ENCODE data around the gene CMTM1.
A peak's percentile ranks its signal among the peaks of the same experiment; 100 is the strongest.

The CMTM1 gene

DNA sequence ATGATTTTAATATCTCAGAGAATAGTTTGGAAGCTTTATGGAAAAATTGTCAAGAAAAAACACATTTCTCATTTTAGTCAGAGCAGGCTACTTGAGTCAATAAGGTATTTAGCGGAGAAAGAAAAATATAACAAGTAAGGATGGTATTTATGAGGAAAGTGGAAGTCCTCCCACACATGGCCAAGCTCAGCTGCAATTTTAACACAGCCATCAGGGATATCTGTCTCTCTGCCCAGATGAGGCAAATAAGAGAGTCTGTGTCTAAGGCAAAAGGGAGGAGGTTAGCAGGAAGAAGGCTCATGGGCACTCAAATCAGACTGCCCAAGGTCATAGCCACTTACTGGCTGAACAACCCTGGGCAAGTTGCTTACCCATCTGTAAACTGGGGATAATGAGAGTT, 7.8 kb downstream of the CMTM1 start:
- no peaks in the 10 kb centered on the region for H4K20me1 ChIP-seq (ENCODE audit: insufficient read depth, low read length, poor library complexity, severe bottlenecking)
- no peaks in the 10 kb centered on the region for H3K9me3 ChIP-seq (ENCODE audit: insufficient read depth, low read depth, low read length)
- TF ChIP-seq EZH2phosphoT487 (IDR thresholded peaks at IDR 0.05; ENCODE audit: borderline replicate concordance): no peak
- TF ChIP-seq, protein P1, sequence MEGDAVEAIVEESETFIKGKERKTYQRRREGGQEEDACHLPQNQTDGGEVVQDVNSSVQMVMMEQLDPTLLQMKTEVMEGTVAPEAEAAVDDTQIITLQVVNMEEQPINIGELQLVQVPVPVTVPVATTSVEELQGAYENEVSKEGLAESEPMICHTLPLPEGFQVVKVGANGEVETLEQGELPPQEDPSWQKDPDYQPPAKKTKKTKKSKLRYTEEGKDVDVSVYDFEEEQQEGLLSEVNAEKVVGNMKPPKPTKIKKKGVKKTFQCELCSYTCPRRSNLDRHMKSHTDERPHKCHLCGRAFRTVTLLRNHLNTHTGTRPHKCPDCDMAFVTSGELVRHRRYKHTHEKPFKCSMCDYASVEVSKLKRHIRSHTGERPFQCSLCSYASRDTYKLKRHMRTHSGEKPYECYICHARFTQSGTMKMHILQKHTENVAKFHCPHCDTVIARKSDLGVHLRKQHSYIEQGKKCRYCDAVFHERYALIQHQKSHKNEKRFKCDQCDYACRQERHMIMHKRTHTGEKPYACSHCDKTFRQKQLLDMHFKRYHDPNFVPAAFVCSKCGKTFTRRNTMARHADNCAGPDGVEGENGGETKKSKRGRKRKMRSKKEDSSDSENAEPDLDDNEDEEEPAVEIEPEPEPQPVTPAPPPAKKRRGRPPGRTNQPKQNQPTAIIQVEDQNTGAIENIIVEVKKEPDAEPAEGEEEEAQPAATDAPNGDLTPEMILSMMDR (conservative IDR thresholded peaks at IDR 0.05; ENCODE audit: low read length): no peak
- no peaks in the 10 kb centered on the region for H3K27me3 ChIP-seq (ENCODE audit: insufficient read depth, low read length, poor library complexity, severe bottlenecking)
- H3F3A ChIP-seq (ENCODE audit: low read depth): peaks cover 5% of the 10 kb centered on the region; the same call in 1 of the 2 replicates
- H3K9ac ChIP-seq (ENCODE audit: low read depth, low read length, poor library complexity, severe bottlenecking): no peak overlapping the region
- H3K4me2 ChIP-seq (ENCODE audit: low read depth, low read length, poor library complexity, severe bottlenecking): peak overlapping the region; percentile 33
- no peaks in the 10 kb centered on the region for H3K36me3 ChIP-seq (ENCODE audit: insufficient read depth, low read length)
- no peaks in the 10 kb centered on the region for H3K79me2 ChIP-seq (ENCODE audit: insufficient read depth, low read length)
- no peak overlapping the region for H2AFZ ChIP-seq (ENCODE audit: low read length)
- peaks cover 66% of the 10 kb centered on the region for H3K4me1 ChIP-seq (ENCODE audit: insufficient read depth, low read length, poor library complexity, severe bottlenecking)
- H3K4me3 ChIP-seq (ENCODE audit: low read length, poor library complexity, severe bottlenecking): no peak overlapping the region
- H3K9me2 ChIP-seq (replicated peaks; ENCODE audit: low read depth, low read length): no peaks in the 10 kb centered on the region

DNA sequence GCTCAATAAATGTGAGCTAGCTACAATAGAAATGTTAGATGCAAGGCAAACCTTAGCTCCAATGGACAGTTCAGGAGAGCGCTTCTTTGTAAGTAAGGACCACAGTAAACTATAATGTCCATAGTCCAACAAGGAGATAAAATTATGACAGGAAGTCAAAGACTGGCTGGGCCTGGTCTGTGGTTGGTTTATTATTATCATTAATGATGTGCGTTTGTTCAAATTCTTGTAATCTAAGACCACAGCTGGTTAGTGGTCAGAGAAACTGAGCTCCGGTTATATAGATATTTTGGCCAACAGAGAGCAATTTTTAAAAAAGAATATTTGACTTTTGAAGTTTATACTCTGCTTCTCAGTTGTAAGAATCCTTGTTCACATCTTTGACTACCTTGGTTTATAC, 8.3 kb downstream of the CMTM1 start:
- no peaks in the 10 kb centered on the region for H3K9me2 ChIP-seq (replicated peaks; ENCODE audit: low read depth, low read length)
- H3K36me3 ChIP-seq (ENCODE audit: insufficient read depth, low read length): no peaks in the 10 kb centered on the region
- no peaks in the 10 kb centered on the region for H3K27me3 ChIP-seq (ENCODE audit: insufficient read depth, low read length, poor library complexity, severe bottlenecking)
- no peak overlapping the region for H3K9ac ChIP-seq (ENCODE audit: low read depth, low read length, poor library complexity, severe bottlenecking)
- H3K4me2 ChIP-seq (ENCODE audit: low read depth, low read length, poor library complexity, severe bottlenecking): peak overlapping the region; percentile 33
- H2AFZ ChIP-seq (ENCODE audit: low read length): no peak overlapping the region
- 0 out of 2 replicates have a peak, but pooled peaks cover 5% of the 10 kb centered on the region for H3F3A ChIP-seq (ENCODE audit: low read depth)
- TF ChIP-seq, protein P1 (conservative IDR thresholded peaks at IDR 0.05; ENCODE audit: low read length): no peak
- no peak for TF ChIP-seq EZH2phosphoT487 (IDR thresholded peaks at IDR 0.05; ENCODE audit: borderline replicate concordance)
- H4K20me1 ChIP-seq (ENCODE audit: insufficient read depth, low read length, poor library complexity, severe bottlenecking): no peaks in the 10 kb centered on the region
- H3K4me1 ChIP-seq (ENCODE audit: insufficient read depth, low read length, poor library complexity, severe bottlenecking): peaks cover 64% of the 10 kb centered on the region
- H3K4me3 ChIP-seq (ENCODE audit: low read length, poor library complexity, severe bottlenecking): no peak overlapping the region
- no peaks in the 10 kb centered on the region for H3K79me2 ChIP-seq (ENCODE audit: insufficient read depth, low read length)
- no peaks in the 10 kb centered on the region for H3K9me3 ChIP-seq (ENCODE audit: insufficient read depth, low read depth, low read length)

DNA sequence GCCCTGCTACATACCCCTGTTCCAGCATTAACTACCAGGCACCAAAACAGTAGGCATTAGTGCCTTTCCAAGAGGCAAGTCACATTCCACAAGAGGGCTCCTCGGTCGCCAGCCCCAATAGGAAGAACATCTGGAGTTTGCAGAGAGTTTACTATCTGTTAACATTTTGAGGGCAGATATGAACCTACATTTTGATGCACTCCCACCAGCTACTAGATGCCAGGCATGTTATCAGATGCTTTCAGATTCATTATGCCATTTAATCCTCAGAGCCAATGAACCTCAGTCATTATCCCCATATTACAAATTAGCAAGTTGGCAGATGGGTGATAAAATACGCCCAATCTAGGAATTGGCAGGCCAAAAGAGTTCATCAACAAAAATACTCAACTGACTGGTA, 8.8 kb downstream of the CMTM1 start:
- H3F3A ChIP-seq (ENCODE audit: low read depth): 0 out of 2 replicates have a peak, but pooled peaks cover 5% of the 10 kb centered on the region
- H3K4me3 ChIP-seq (ENCODE audit: low read length, poor library complexity, severe bottlenecking): no peak overlapping the region
- TF ChIP-seq EZH2phosphoT487 (IDR thresholded peaks at IDR 0.05; ENCODE audit: borderline replicate concordance): no peak
- TF ChIP-seq, protein P1 (conservative IDR thresholded peaks at IDR 0.05; ENCODE audit: low read length): 0 out of 2 replicates have a peak, but pooled peaks have one; percentile 11
- no peaks in the 10 kb centered on the region for H3K79me2 ChIP-seq (ENCODE audit: insufficient read depth, low read length)
- H3K27me3 ChIP-seq (ENCODE audit: insufficient read depth, low read length, poor library complexity, severe bottlenecking): no peaks in the 10 kb centered on the region
- H3K9ac ChIP-seq (ENCODE audit: low read depth, low read length, poor library complexity, severe bottlenecking): no peak overlapping the region
- no peaks in the 10 kb centered on the region for H4K20me1 ChIP-seq (ENCODE audit: insufficient read depth, low read length, poor library complexity, severe bottlenecking)
- peak overlapping the region; percentile 33 for H3K4me2 ChIP-seq (ENCODE audit: low read depth, low read length, poor library complexity, severe bottlenecking)
- H3K4me1 ChIP-seq (ENCODE audit: insufficient read depth, low read length, poor library complexity, severe bottlenecking): peaks cover 64% of the 10 kb centered on the region
- H3K36me3 ChIP-seq (ENCODE audit: insufficient read depth, low read length): no peaks in the 10 kb centered on the region
- H3K9me2 ChIP-seq (replicated peaks; ENCODE audit: low read depth, low read length): no peaks in the 10 kb centered on the region
- H2AFZ ChIP-seq (ENCODE audit: low read length): no peak overlapping the region
- no peaks in the 10 kb centered on the region for H3K9me3 ChIP-seq (ENCODE audit: insufficient read depth, low read depth, low read length)
